ENCODE data around the gene POLG2. TPM values are rescaled to one million over a fixed set of nuclear protein-coding genes. Genes with fewer than 3 reads are reported as not detected.

The POLG2 gene
- total RNA-seq, 1 donor from 2014 or later = 10.3 TPM

DNA sequence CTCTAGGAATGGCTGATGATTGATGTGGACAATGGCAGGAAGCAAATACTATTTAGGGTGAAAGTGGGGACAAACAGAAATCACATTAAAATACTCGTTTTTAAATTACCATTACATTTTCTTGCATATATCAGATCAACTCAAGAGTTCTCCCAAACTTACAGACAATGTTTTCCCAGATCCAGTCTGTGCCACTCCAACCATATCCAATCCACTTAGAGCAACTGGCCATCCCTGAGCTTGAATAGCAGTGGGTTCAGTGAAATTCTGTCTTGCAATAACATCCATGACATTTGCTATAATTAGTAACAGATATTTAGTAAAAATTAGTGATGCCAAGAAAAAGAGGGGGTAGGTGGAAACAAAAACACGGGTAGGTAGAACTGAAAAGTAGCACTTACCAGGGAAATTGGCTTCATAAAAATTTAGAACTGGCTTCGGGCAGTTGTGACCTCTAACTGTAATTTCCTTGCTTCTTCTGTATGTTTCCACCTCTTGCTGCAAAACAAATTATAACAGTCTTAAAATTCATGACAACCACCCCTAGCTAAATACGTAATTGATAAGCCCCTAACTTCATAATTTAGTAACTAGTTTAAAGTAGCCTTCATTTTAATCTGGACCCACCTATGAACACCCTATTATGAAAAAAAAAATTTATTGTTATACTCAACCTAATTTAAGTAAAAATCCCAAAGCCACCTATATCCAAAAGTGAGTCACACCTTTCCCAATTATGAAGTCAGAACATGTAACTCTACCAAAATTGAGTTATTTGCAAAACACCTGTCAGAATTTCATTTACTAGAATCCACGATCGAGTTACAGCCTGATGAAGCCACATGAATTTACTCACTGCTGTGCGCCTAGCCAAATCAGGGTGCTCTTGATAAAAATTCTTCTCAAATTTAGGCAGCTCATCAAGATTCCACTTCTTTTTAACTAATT, 7.2 kb upstream of the POLG2 start:
- peak overlapping the region; percentile 100 for H3K27ac Mint-ChIP-seq (ENCODE audit: unreplicated experiment)
- peaks cover 71% of the 10 kb centered on the region for H3K4me1 Mint-ChIP-seq (ENCODE audit: low read depth)
- H3K27me3 Mint-ChIP-seq (ENCODE audit: low read depth) = no peaks in the 10 kb centered on the region
- peaks cover 60% of the 10 kb centered on the region for H3K36me3 Mint-ChIP-seq (ENCODE audit: low read depth)
- no peak for DNase-seq (ENCODE audit: low spot score)
- TF ChIP-seq, protein P1, sequence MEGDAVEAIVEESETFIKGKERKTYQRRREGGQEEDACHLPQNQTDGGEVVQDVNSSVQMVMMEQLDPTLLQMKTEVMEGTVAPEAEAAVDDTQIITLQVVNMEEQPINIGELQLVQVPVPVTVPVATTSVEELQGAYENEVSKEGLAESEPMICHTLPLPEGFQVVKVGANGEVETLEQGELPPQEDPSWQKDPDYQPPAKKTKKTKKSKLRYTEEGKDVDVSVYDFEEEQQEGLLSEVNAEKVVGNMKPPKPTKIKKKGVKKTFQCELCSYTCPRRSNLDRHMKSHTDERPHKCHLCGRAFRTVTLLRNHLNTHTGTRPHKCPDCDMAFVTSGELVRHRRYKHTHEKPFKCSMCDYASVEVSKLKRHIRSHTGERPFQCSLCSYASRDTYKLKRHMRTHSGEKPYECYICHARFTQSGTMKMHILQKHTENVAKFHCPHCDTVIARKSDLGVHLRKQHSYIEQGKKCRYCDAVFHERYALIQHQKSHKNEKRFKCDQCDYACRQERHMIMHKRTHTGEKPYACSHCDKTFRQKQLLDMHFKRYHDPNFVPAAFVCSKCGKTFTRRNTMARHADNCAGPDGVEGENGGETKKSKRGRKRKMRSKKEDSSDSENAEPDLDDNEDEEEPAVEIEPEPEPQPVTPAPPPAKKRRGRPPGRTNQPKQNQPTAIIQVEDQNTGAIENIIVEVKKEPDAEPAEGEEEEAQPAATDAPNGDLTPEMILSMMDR (IDR thresholded peaks at IDR 0.05) = no peak
- H3K9me3 Mint-ChIP-seq (ENCODE audit: low read depth) = no peaks in the 10 kb centered on the region
- H3K4me3 Mint-ChIP-seq (ENCODE audit: unreplicated experiment) = peak overlapping the region; percentile 100

DNA sequence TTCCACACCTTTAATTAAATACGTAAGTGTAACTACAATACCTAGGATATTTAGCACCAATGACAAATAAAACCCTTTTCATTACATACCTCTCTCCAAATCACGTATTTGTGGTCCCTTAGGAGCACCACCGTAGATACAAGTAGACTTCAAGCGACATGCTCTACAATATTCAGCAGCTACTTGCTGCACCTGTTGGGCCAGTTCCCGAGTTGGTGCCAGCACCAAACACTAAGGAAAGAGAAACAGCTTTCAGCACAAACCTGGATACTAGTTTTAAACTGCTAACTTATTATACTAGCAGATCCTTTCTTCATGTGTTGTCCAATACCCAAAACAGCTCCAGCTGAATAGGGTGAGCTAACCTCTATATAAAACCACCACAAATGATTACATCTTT, 6.5 kb upstream of the POLG2 start:
- H3K4me1 Mint-ChIP-seq (ENCODE audit: low read depth) = peaks cover 72% of the 10 kb centered on the region
- H3K4me3 Mint-ChIP-seq (ENCODE audit: unreplicated experiment) = peak overlapping the region; percentile 49
- no peak for DNase-seq (ENCODE audit: low spot score)
- H3K36me3 Mint-ChIP-seq (ENCODE audit: low read depth) = peaks cover 65% of the 10 kb centered on the region
- peak overlapping the region; percentile 83 for H3K27ac Mint-ChIP-seq (ENCODE audit: unreplicated experiment)
- no peaks in the 10 kb centered on the region for H3K9me3 Mint-ChIP-seq (ENCODE audit: low read depth)
- TF ChIP-seq, protein P1 (IDR thresholded peaks at IDR 0.05) = no peak
- H3K27me3 Mint-ChIP-seq (ENCODE audit: low read depth) = no peaks in the 10 kb centered on the region

DNA sequence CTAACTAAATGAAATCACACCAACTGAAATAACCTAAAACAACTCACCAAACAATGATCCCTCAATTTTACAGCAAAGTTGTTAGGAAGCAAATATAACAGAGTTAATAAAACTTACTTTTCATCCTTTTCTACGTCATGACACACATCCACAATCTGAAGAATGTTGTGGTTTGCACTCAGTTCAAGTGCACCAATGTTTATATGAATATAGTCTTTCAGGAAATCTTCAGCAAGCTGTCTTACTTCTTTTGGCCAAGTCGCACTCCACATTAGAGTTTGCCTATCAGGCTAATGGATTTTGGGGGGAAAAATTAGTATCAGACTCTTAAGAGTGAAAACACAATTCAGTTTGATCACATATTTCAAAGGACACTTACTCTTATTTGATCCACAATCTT, 6.0 kb upstream of the POLG2 start:
- TF ChIP-seq, protein P1 (IDR thresholded peaks at IDR 0.05) = no peak
- H3K9me3 Mint-ChIP-seq (ENCODE audit: low read depth) = no peaks in the 10 kb centered on the region
- peaks cover 73% of the 10 kb centered on the region for H3K4me1 Mint-ChIP-seq (ENCODE audit: low read depth)
- DNase-seq (ENCODE audit: low spot score) = no peak
- H3K27ac Mint-ChIP-seq (ENCODE audit: unreplicated experiment) = peak overlapping the region; percentile 83
- H3K36me3 Mint-ChIP-seq (ENCODE audit: low read depth) = peaks cover 66% of the 10 kb centered on the region
- no peaks in the 10 kb centered on the region for H3K27me3 Mint-ChIP-seq (ENCODE audit: low read depth)
- H3K4me3 Mint-ChIP-seq (ENCODE audit: unreplicated experiment) = peak overlapping the region; percentile 49

DNA sequence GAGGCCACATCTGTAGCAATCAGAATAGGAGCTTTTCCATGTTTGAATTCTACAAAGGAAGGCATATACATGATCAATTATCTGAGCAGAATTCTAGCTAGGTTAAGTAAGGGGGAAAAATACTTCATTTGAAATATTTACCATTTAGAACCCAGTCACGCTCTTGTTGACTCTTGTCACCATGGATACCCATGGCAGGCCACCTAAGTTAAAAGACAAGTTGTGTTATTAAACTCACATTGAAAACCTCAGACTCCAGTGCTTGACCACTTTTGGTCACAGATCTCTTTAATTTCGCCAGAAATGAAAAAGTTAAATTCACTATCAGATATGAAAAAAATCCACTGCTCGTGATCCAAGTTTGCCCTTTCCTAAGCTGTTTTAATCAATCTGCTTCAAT, 5.2 kb upstream of the POLG2 start:
- TF ChIP-seq, protein P1 (IDR thresholded peaks at IDR 0.05) = no peak
- DNase-seq (ENCODE audit: low spot score) = no peak
- H3K9me3 Mint-ChIP-seq (ENCODE audit: low read depth) = no peaks in the 10 kb centered on the region
- H3K27ac Mint-ChIP-seq (ENCODE audit: unreplicated experiment) = peak overlapping the region; percentile 83
- peaks cover 76% of the 10 kb centered on the region for H3K4me1 Mint-ChIP-seq (ENCODE audit: low read depth)
- peaks cover 66% of the 10 kb centered on the region for H3K36me3 Mint-ChIP-seq (ENCODE audit: low read depth)
- H3K27me3 Mint-ChIP-seq (ENCODE audit: low read depth) = no peaks in the 10 kb centered on the region
- no peak overlapping the region for H3K4me3 Mint-ChIP-seq (ENCODE audit: unreplicated experiment)

DNA sequence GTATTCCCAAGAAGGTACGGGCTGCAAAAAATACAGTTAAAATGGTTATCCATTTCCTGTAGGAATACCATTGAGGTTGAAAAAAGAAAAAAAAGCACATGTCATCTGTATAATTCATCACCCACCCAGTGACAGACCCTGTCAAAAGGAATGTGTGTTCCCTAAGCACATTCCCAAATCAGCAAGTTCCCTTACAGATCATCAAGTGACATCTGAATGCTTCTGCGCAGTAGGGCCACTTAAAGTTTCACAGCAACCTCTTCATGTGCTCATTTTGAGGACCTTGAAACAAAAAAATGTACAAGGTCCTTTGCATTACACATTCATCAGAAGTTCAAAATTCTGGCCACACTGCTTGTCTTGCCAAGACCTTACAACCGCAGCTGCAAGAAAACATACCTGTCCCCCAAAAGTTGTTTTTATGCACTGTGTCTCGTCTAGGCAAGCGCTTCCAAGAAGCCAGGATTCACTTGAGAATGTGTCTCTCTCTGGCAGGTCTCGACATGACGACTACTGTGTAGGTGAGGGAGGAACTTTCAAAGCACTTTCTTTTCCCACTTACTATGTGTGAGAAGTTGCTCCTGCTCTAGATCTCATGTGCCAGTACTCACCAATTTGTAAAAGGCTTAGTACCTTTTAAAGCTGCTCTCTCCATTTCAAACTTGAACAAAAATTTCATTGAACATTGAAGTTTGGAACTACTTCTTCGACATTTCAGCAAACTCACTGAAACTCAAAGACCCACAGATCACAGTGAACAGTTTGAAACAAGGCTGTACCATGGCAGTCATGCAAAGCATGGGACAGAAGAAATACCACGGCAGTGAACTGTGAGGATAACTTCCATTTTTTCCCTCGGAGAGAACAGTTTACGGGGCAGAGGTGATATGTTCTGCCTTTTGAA, 4.3 kb upstream of the POLG2 start:
- Mint-ChIP-seq H3K9me3 (ENCODE audit: low read depth) (no peaks in the 10 kb centered on the region), H3K27ac (ENCODE audit: unreplicated experiment) (peak overlapping the region; percentile 83), H3K36me3 (ENCODE audit: low read depth) (peaks cover 66% of the 10 kb centered on the region), H3K4me1 (ENCODE audit: low read depth) (peaks cover 79% of the 10 kb centered on the region), H3K4me3 (ENCODE audit: unreplicated experiment) (no peak overlapping the region), H3K27me3 (ENCODE audit: low read depth) (no peaks in the 10 kb centered on the region)
- no peak for DNase-seq (ENCODE audit: low spot score)
- TF ChIP-seq, protein P1 (IDR thresholded peaks at IDR 0.05) = no peak
